Astrocyte of the cerebellum (primary cell): Measurements from ENCODE around the gene FIP1L1.
A peak's percentile ranks its signal among the peaks of the same experiment; 100 is the strongest.

Experiments used
- DNase-seq: peaks from one replicate; pipeline ENCODE4 v3.0.0-alpha.2; 2011; ENCODE audit warnings: low read depth
- H3K4me3 ChIP-seq: 2 replicates; pipeline ENCODE4 v1.5.1; 2011; ENCODE audit warnings: mild to moderate bottlenecking, low read depth, low read length, moderate library complexity
- in situ Hi-C: cut with HindIII; loops from 2 replicates; pipeline ENCODE4 v1.10.0; 2017; ENCODE audit warnings: low sequenced_read_pairs
- TF ChIP-seq, protein P1 (sequence below): IDR thresholded peaks from 2 replicates; pipeline ENCODE4 v1.5.1; 2012; ENCODE audit warnings: low read length, low read depth, moderate library complexity, mild to moderate bottlenecking; ENCODE audit errors: missing control alignments

The FIP1L1 gene

DNA sequence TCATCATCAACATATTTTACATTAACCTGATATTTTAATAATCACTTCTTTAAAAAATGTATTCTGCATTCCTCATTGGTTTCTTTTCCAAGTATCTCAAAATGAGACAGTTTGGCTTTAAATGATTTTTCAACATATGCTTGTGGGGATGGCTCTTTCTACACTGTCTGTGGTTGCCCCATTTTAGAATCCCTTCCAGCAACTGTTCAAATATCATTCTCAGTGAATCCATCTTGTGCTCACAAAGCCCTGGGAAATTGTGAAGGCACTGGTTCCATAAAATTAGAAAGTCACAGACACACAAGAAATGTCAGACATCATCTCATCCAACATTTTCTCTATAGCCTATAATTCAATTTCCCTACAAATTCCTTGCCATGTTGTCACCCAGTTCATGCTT, 110.3 kb downstream of the FIP1L1 start:
- in situ Hi-C loops, result no loop called here
- TF ChIP-seq, protein P1, sequence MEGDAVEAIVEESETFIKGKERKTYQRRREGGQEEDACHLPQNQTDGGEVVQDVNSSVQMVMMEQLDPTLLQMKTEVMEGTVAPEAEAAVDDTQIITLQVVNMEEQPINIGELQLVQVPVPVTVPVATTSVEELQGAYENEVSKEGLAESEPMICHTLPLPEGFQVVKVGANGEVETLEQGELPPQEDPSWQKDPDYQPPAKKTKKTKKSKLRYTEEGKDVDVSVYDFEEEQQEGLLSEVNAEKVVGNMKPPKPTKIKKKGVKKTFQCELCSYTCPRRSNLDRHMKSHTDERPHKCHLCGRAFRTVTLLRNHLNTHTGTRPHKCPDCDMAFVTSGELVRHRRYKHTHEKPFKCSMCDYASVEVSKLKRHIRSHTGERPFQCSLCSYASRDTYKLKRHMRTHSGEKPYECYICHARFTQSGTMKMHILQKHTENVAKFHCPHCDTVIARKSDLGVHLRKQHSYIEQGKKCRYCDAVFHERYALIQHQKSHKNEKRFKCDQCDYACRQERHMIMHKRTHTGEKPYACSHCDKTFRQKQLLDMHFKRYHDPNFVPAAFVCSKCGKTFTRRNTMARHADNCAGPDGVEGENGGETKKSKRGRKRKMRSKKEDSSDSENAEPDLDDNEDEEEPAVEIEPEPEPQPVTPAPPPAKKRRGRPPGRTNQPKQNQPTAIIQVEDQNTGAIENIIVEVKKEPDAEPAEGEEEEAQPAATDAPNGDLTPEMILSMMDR, result no peak
- DNase-seq, result no peak
- H3K4me3 ChIP-seq, result no peak overlapping the region

DNA sequence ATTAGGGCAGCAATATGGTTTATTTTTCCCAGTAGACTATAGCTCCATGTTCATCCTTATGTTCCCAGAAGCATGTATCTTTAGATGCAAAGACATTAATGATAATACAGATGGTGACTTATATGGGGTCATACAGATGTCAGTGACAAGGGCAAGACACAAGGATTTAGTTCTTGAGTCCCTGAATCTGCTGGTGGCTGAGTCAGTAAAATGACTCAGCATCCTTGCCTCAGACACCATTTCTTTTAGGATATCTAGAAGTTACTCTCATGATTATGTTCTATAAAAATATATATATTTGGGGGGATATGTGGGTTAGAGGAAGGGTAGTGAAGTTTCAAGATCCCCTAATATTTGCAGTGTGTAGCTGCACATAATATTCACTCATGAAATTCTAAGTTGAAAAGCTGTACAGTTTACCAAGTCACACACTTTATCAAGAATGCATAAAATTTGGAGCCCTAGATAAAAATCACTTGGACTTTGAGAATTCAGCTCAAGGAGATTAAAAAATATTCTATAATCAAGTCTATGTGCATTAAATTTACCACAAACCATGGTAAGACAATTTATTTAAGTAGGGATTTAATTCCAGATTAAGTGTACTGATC, 111.9 kb downstream of the FIP1L1 start:
- no peak for DNase-seq
- in situ Hi-C loops, result no loop called here
- TF ChIP-seq, protein P1, result no peak
- H3K4me3 ChIP-seq, result no peak overlapping the region

DNA sequence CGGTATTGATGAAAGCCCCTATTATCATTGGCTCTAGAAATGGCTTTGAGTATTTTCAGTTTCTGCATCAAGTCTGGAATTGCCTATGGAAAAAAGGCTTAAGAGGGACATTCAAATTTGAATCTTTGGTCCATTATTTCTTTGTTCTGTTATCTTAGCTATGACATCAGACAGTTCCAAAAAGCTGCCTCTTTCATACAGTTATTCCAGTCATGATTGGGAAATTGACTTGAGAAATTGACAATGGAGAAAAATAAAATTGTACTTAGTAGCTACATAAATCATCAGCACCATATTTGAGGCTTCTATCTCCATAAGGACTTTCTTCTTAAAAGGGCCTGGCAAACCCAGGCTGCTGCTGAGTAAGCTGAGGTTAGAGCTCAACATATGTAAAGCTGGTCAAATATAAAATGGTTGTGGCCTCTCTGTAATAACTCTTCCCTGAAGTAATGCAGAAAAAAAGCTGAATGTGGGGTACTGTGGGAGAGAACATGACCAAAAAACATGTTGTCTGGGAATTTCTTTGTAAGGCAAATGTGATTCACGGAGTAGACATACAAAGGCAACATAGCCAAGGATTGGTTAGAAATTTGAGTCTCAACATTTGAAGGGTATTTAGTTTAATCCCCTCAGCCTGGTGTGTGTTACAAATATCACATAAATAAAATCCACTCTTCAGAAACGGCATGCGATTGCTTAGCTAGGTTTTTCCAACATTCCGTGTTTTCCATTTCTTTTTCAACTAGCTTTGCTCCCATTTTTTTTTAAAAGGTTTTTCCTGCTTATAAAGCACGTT, 112.9 kb downstream of the FIP1L1 start:
- TF ChIP-seq, protein P1, result no peak
- in situ Hi-C loops, result no loop called here
- H3K4me3 ChIP-seq, result no peak overlapping the region
- no peak for DNase-seq

DNA sequence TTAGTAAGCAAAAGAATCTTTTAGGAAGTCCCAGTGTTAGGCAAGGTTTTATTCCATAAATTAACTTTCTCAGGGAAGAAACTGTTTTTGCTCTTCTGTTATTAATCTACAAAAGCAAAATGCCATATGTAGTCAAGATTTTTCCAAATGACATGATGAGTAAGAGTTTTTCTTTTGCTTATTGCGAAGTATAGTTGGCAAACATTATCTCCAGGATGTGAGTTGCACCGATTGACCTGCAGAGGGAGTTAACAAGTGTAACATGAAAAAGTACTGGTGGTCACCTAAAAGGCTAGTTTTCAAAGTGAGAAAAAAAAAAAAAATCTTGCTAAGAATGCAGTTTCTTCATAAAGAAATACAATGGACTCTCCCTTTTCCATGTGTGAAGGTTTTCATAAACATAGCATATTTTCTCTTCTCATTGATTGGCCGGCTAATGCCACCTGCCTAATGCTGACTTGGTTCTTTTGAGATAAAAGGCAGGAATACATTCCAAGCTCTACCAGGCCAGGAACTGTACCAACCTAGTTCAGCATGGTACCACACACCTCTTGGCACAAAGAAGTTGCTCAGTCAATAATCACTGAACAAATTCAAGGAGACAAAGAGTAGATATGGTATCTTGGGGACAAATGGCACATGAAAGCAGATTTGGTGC, 113.7 kb downstream of the FIP1L1 start:
- DNase-seq, result peak; percentile 75
- in situ Hi-C loops, result no loop called here
- no peak overlapping the region for H3K4me3 ChIP-seq
- TF ChIP-seq, protein P1, result peak; percentile 73

DNA sequence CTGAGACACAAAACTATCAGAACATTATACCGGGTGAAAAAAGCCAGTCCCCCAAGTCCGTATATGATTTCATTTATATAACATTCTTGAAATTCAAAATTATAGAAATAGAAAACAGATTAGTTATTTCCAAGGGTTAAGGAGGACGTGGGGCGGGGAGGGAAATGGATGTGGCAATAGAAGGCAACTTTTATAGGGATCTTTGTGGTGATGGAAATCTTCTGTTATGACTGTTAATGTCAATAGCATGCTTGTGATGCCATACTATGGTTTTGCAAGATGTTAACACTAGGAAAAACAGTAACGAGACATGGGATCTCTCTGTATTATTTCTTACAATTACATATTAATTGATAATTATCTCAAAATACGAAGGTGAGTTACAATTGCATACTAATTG, 117.4 kb downstream of the FIP1L1 start:
- DNase-seq, result no peak
- TF ChIP-seq, protein P1, result no peak
- H3K4me3 ChIP-seq, result no peak overlapping the region
- in situ Hi-C loops, result no loop called here

DNA sequence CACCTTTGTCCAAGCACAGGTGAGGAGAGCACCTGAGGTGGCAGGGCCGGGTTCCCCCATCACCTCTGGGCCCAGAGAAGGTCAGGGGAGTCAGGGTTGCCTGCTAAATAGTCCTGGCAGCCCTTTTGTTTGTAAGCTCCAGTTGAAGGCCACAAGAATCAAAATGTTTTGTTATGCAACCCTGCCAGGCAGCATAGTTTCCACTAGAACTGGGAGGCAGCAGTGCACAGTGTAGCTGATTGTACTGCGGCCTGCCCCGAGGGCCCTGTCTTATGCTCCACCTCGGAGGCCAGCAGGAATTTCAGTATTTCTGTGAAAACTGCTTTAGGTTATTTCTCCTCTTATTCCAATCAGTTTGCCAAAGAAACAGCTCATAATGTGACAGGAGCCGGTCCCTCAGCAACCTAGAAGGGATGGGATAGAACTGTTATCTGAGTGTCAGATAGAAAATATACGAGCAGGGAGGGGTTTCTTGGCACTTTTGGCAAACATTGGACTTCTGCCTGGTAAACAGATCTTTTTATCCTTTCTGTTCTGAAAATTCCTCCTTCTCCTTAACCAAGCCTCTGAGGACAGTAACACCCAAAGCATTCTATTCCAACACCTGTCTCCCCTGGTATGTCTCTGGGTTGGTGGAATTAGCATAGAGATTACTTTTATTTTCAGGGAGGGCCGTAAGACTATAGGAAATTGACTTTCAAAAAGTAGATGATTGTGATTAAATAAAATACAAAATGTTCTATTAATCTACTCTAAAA, 120.2 kb downstream of the FIP1L1 start:
- no peak overlapping the region for H3K4me3 ChIP-seq
- DNase-seq, result no peak
- in situ Hi-C loops, result no loop called here
- TF ChIP-seq, protein P1, result no peak
